PC-3 (cell line): Measurements from ENCODE around the gene ABCC9. TPM values are rescaled to one million over a fixed set of nuclear protein-coding genes. Genes with fewer than 3 reads are reported as not detected.

Source experiments
- ATAC-seq: fragments of 200-7000 bp; cut with Tn5 transposase; 2 replicates; pipeline ENCODE4 v1.9.1; 2020; ENCODE audit warnings: mild to moderate bottlenecking, moderate library complexity
- BruUV-seq: library from RNA; stranded (reverse); fragments of 400-500 nt; replicated peaks from 2 replicates; lab custom pipeline; 2021; lab: Mats Ljungman, UMichigan
- CTCF ChIA-PET: fragments of 300-600 bp; sonication (Branson Sonifier 250); formaldehyde crosslinking; loops from one replicate; lab custom pipeline; 2022; ENCODE audit warnings: antibody characterized with exemption; lab: Charles Lee
- POLR2A ChIA-PET: fragments of 300-600 bp; sonication (Branson Sonifier 250); formaldehyde crosslinking; loops from one replicate; lab custom pipeline; 2022; ENCODE audit warnings: antibody characterized with exemption; ENCODE audit not compliant: unreplicated experiment; lab: Charles Lee
- DNase-seq: peaks from one replicate; pipeline ENCODE4 v3.0.0-alpha.2; 2015
- H2AFZ ChIP-seq: fragments of 300-600 bp; sonication (generic); 2 replicates; pipeline ENCODE4 v1.6.0; 2016; ENCODE audit warnings: antibody characterized with exemption, low read length
- H3F3A ChIP-seq: fragments of 300-600 bp; sonication (generic); one replicate; pipeline ENCODE4 v1.6.0; 2017; ENCODE audit warnings: antibody characterized with exemption, low read length, control low read depth, mild to moderate bottlenecking; ENCODE audit not compliant: unreplicated experiment
- H3K27ac ChIP-seq: fragments of 300-600 bp; sonication (generic); 2 replicates; pipeline ENCODE4 v1.5.1; 2016; ENCODE audit warnings: mild to moderate bottlenecking, low read length
- H3K27me3 ChIP-seq: fragments of 300-600 bp; sonication (generic); 2 replicates; pipeline ENCODE4 v1.6.1; 2016; ENCODE audit warnings: low read length, mixed read lengths
- H3K36me3 ChIP-seq: fragments of 300-600 bp; sonication (generic); 2 replicates; pipeline ENCODE4 v1.6.1; 2016; ENCODE audit warnings: low read depth, mixed run types, low read length, mixed read lengths
- H3K4me1 ChIP-seq: fragments of 300-600 bp; sonication (generic); 2 replicates; pipeline ENCODE4 v1.5.1; 2016; ENCODE audit warnings: low read length; ENCODE audit not compliant: insufficient read depth
- H3K4me2 ChIP-seq: fragments of 300-600 bp; sonication (generic); 2 replicates; pipeline ENCODE4 v1.6.0; 2016; ENCODE audit warnings: low read length
- H3K4me3 ChIP-seq: fragments of 300-600 bp; sonication (generic); 2 replicates; pipeline ENCODE4 v1.5.1; 2016; ENCODE audit warnings: mild to moderate bottlenecking, low read length, mixed read lengths
- H3K79me2 ChIP-seq: fragments of 300-600 bp; sonication (generic); 2 replicates; pipeline ENCODE4 v1.6.1; 2017; ENCODE audit warnings: low read length, mixed read lengths
- H3K9ac ChIP-seq: fragments of 300-600 bp; sonication (generic); 2 replicates; pipeline ENCODE4 v1.6.0; 2016; ENCODE audit warnings: mild to moderate bottlenecking, low read length
- H3K9me2 ChIP-seq: fragments of 300-600 bp; sonication (generic); replicated peaks from 2 replicates; pipeline ENCODE4 v1.6.1; 2016; ENCODE audit warnings: mixed run types, low read length, mixed read lengths
- H3K9me3 ChIP-seq: fragments of 300-600 bp; sonication (generic); 2 replicates; pipeline ENCODE4 v1.6.1; 2016; ENCODE audit warnings: low read length, mixed read lengths
- H4K20me1 ChIP-seq: fragments of 300-600 bp; sonication (generic); 2 replicates; pipeline ENCODE4 v1.6.1; 2016; ENCODE audit warnings: low read length, mixed read lengths
- EZH2 ChIP-seq: fragments of 300-600 bp; sonication (generic); IDR thresholded peaks from one replicate; pipeline ENCODE4 v1.6.1; 2017; ENCODE audit warnings: antibody characterized with exemption, mild to moderate bottlenecking, low read length; ENCODE audit not compliant: unreplicated experiment
- EZH2phosphoT487 ChIP-seq: fragments of 300-600 bp; sonication (generic); IDR thresholded peaks from 2 replicates; pipeline ENCODE4 v1.6.1; 2018; ENCODE audit warnings: mild to moderate bottlenecking, antibody characterized with exemption, low read length, borderline replicate concordance
- intact Hi-C: fragments of 100-400 bp; cut with micrococcal nuclease; formaldehyde crosslinking; loops from 2 replicates; pipeline ENCODE4 v1.9.0; 2023
- total RNA-seq: library from RNA; depleted of rRNA; stranded (reverse); fragments of >200 nt; gene quantifications from 2 replicates; pipeline ENCODE4 v1.2.3, GENCODE V29; 2014
- TF ChIP-seq, protein P1 (sequence below): fragments of 300-600 bp; sonication (generic); conservative IDR thresholded peaks from 2 replicates; pipeline ENCODE4 v1.5.1; 2017; ENCODE audit warnings: antibody characterized with exemption, low read depth, mild to moderate bottlenecking, low read length

The ABCC9 gene
- total RNA-seq, 1 experiment from 2014 or later: 0.33 TPM

- TF ChIP-seq, protein P1, sequence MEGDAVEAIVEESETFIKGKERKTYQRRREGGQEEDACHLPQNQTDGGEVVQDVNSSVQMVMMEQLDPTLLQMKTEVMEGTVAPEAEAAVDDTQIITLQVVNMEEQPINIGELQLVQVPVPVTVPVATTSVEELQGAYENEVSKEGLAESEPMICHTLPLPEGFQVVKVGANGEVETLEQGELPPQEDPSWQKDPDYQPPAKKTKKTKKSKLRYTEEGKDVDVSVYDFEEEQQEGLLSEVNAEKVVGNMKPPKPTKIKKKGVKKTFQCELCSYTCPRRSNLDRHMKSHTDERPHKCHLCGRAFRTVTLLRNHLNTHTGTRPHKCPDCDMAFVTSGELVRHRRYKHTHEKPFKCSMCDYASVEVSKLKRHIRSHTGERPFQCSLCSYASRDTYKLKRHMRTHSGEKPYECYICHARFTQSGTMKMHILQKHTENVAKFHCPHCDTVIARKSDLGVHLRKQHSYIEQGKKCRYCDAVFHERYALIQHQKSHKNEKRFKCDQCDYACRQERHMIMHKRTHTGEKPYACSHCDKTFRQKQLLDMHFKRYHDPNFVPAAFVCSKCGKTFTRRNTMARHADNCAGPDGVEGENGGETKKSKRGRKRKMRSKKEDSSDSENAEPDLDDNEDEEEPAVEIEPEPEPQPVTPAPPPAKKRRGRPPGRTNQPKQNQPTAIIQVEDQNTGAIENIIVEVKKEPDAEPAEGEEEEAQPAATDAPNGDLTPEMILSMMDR: no peak
- no peak for TF ChIP-seq EZH2
- no peak for TF ChIP-seq EZH2phosphoT487
- no peak overlapping the region for H3K27ac ChIP-seq
- no peak for ATAC-seq
Observed at GRCh38 chr12:21975293-21975692, 34.1 kb upstream of the ABCC9 start.

GRCh38 chr12:21973221-21973620, 32.0 kb upstream of the ABCC9 start:
- ChIA-PET POLR2A (no interaction called here), CTCF (no interaction called here)
- TF ChIP-seq, protein P1: no peak
- no peak for TF ChIP-seq EZH2phosphoT487
- TF ChIP-seq EZH2: no peak

More at GRCh38 chr12:21975293-21975692, 34.1 kb upstream of the ABCC9 start:
- Histone ChIP-seq H3K4me2 (no peak overlapping the region), H3K4me1 (no peaks in the 10 kb centered on the region), H3K9ac (no peak overlapping the region), H3K9me2 (no peaks in the 10 kb centered on the region), H3K79me2 (no peaks in the 10 kb centered on the region), H3K9me3 (no peaks in the 10 kb centered on the region), H3K27me3 (no peaks in the 10 kb centered on the region), H2AFZ (no peak overlapping the region), H4K20me1 (no peaks in the 10 kb centered on the region), H3K36me3 (no peaks in the 10 kb centered on the region), H3F3A (no peaks in the 10 kb centered on the region), H3K4me3 (no peak overlapping the region)
- ChIA-PET POLR2A (no interaction called here), CTCF (no interaction called here)
- no peak for DNase-seq
- intact Hi-C loops: no loop called here
- no TSS peak for BruUV-seq

DNA sequence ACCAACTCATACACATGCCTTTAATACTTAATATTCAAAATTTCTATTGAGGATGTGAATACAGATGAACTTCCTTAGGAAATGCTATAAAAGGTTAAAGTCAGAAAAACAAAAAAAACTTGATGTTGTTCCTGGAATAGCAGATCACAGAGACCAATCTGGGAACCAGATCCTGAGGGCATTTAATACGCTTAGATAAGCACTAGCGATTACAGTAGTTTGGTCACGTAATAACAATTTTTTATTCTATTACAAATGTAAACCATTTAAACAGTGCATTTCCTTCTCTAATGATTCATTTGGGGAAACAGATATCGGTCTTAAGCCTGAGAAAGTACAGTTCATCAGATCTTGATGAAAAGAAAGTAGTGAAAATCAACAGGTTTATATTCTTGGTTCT, 30.8 kb upstream of the ABCC9 start:
- no peak overlapping the region for H2AFZ ChIP-seq
- TF ChIP-seq EZH2 (no peak), EZH2phosphoT487 (no peak)
- TF ChIP-seq, protein P1: no peak
- no peak overlapping the region for H3K4me3 ChIP-seq
- no TSS peak for BruUV-seq
- ChIA-PET POLR2A (no interaction called here), CTCF (no interaction called here)
- no peak for DNase-seq
- H3K4me2 ChIP-seq: no peak overlapping the region
- intact Hi-C loops: no loop called here
- no peaks in the 10 kb centered on the region for H3F3A ChIP-seq
- H3K27me3 ChIP-seq: no peaks in the 10 kb centered on the region
- no peaks in the 10 kb centered on the region for H3K79me2 ChIP-seq
- H3K9ac ChIP-seq: no peak overlapping the region
- no peaks in the 10 kb centered on the region for H3K36me3 ChIP-seq
- H3K27ac ChIP-seq: no peak overlapping the region
- H4K20me1 ChIP-seq: no peaks in the 10 kb centered on the region
- H3K4me1 ChIP-seq: no peaks in the 10 kb centered on the region
- H3K9me3 ChIP-seq: no peaks in the 10 kb centered on the region
- ATAC-seq: no peak
- H3K9me2 ChIP-seq: no peaks in the 10 kb centered on the region

More at GRCh38 chr12:21973221-21973620, 32.0 kb upstream of the ABCC9 start:
- DNase-seq (no peak), ATAC-seq (no peak)
- H2AFZ ChIP-seq: no peak overlapping the region
- H3K27me3 ChIP-seq: no peaks in the 10 kb centered on the region
- H3K9ac ChIP-seq: no peak overlapping the region
- no peaks in the 10 kb centered on the region for H3K4me1 ChIP-seq
- H3K79me2 ChIP-seq: no peaks in the 10 kb centered on the region
- H3K9me3 ChIP-seq: no peaks in the 10 kb centered on the region
- no peaks in the 10 kb centered on the region for H3K36me3 ChIP-seq
- intact Hi-C loops: no loop called here
- no peak overlapping the region for H3K4me3 ChIP-seq
- H3F3A ChIP-seq: no peaks in the 10 kb centered on the region
- no peak overlapping the region for H3K4me2 ChIP-seq
- no peak overlapping the region for H3K27ac ChIP-seq
- no peaks in the 10 kb centered on the region for H4K20me1 ChIP-seq
- H3K9me2 ChIP-seq: no peaks in the 10 kb centered on the region
- BruUV-seq: no TSS peak
